ENCODE results near the gene GAN. TPM values are rescaled to one million over a fixed set of nuclear protein-coding genes. Genes with fewer than 3 reads are reported as not detected.

GAN gene
- total RNA-seq, 4 donors from 2014 or later: 5.0 to 8.0 (median 6.4) TPM

DNA sequence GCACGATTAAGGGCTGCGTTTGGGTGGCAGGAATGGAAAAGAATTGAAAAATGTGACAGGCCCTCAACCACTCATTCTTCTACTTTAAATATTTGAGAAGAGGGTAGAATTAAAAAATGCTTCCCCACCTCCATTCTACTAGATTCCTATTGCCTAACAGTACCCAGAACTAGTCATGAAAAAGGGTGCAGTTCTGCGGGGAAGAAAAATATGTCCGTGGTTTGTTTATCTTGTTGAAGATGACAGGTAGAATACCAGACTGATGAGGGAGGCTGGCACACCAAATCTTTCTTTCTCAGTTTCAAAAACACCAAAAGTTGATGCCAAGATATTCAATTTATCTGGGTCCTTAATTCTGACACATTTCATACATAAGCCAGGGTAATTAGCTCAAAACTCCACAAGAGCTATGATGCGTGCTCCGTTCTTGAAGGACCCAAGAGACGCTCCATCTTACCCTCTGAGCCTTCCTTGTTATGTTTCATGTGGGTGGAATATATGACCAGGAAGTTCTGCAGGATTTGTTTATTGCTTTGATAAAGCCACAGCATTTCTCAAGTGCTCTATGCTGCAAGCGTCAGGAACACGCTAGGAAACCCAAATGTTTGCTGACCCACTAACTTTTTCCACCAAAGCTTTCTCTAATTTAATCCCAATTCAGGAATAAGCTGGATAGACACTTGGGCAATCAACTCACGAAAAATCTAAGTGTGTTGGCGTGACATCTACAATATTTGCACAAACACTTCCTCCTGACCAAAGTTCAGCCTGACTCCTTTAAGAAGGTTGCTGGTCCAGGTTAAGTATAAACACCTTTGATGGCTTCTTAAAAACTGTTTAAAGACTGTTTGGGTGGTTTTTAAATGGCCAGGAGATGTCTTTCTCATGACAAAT lies 20.6 kb upstream of the GAN start:
- in situ Hi-C loops (cut with MboI; ENCODE audit: low sequenced_read_pairs in 4 of 4) (no loop called here), intact Hi-C loops (cut with DNase I; ENCODE audit: low total_unique reads) (no loop called here)
- Histone ChIP-seq H3K4me3 (no peak overlapping the region), H3K27me3 (no peaks in the 10 kb centered on the region), H3K27ac (no peak overlapping the region), H3K36me3 (no peaks in the 10 kb centered on the region), H3K9me3 (no peaks in the 10 kb centered on the region), H3K4me1 (no peaks in the 10 kb centered on the region)
- ATAC-seq (no peak), DNase-seq (no peak)
- no peak for TF ChIP-seq POLR2A (IDR thresholded peaks at IDR 0.05)
- TF ChIP-seq CTCF (IDR thresholded peaks at IDR 0.05 in 4 of 5, conservative IDR thresholded peaks at IDR 0.05 in 1 of 5): no peak

DNA sequence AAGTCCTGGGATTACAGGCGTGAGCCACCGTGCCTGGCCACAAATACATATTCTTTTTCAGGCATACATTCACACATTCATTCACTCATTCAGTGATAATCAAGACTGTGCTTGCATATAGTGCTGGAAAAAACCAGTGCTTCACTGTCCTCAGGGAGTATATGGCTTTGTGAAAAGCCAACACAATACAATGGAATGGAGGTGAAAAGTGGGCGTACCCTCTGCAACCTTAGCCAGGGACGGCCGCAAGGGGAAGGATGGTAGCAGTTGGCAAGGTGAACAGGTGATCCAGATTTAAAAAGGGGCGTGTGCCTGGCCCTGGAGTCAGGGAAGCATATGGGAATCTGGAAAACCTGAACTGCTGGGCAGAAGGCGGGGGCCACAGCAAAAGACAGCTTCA lies 18.1 kb upstream of the GAN start:
- in situ Hi-C loops (cut with MboI; ENCODE audit: low sequenced_read_pairs in 4 of 4) (no loop called here), intact Hi-C loops (cut with DNase I; ENCODE audit: low total_unique reads) (no loop called here)
- H3K4me1 ChIP-seq: no peaks in the 10 kb centered on the region
- no peak for TF ChIP-seq POLR2A (IDR thresholded peaks at IDR 0.05)
- no peak for TF ChIP-seq CTCF (IDR thresholded peaks at IDR 0.05 in 4 of 5, conservative IDR thresholded peaks at IDR 0.05 in 1 of 5)
- H3K36me3 ChIP-seq: no peaks in the 10 kb centered on the region
- no peaks in the 10 kb centered on the region for H3K27me3 ChIP-seq
- DNase-seq (no peak), ATAC-seq (no peak)
- no peak overlapping the region for H3K4me3 ChIP-seq
- no peaks in the 10 kb centered on the region for H3K9me3 ChIP-seq
- H3K27ac ChIP-seq: no peak overlapping the region

GRCh38 chr16:81307770-81308169 lies 7.0 kb upstream of the GAN start:
- TF ChIP-seq POLR2A (IDR thresholded peaks at IDR 0.05) (no peak), CTCF (IDR thresholded peaks at IDR 0.05 in 4 of 5, conservative IDR thresholded peaks at IDR 0.05 in 1 of 5) (no peak)
- Histone ChIP-seq H3K4me1 (no peaks in the 10 kb centered on the region), H3K9me3 (no peaks in the 10 kb centered on the region), H3K36me3 (no peaks in the 10 kb centered on the region), H3K4me3 (no peak overlapping the region), H3K27me3 (no peaks in the 10 kb centered on the region), H3K27ac (no peak overlapping the region)
- no peak for DNase-seq
- in situ Hi-C loops (cut with MboI; ENCODE audit: low sequenced_read_pairs in 4 of 4): loop anchor here in 2 of 4 donors (25.0 kb wide), 2 partner anchors 220 to 270 kb away; partner anchors contain the start of genes ATMIN (in 1 of the 2), C16orf46 (in 1 of the 2) and GCSH (in 1 of the 2)
- no peak for ATAC-seq
- intact Hi-C loops (cut with DNase I; ENCODE audit: low total_unique reads): no loop called here

GRCh38 chr16:81310045-81310644 lies 4.6 kb upstream of the GAN start:
- TF ChIP-seq CTCF (IDR thresholded peaks at IDR 0.05 in 4 of 5, conservative IDR thresholded peaks at IDR 0.05 in 1 of 5) (no peak), POLR2A (IDR thresholded peaks at IDR 0.05) (no peak)
- Histone ChIP-seq H3K36me3 (no peaks in the 10 kb centered on the region), H3K27me3 (no peaks in the 10 kb centered on the region), H3K9me3 (no peaks in the 10 kb centered on the region), H3K4me1 (peaks cover 5 to 11% of the 10 kb centered on the region in 2 donors), H3K4me3 (no peak overlapping the region), H3K27ac (no peak overlapping the region)
- in situ Hi-C loops (cut with MboI; ENCODE audit: low sequenced_read_pairs in 4 of 4): loop anchor here in 3 of 4 donors (10.0 to 25.0 kb wide), 3 partner anchors 105 to 273 kb away; partner anchors contain the start of genes ATMIN (in 1 of the 3), C16orf46 (in 1 of the 3) and GCSH (in 1 of the 3)
- no peak for ATAC-seq
- no peak for DNase-seq
- intact Hi-C loops (cut with DNase I; ENCODE audit: low total_unique reads): loop anchor here (10.0 kb wide), 1 partner anchor 305 kb away; the partner anchor contains the start of genes CENPN and CMC2
